Activated CD4-positive, alpha-beta T cell treated with anti-CD3 and anti-CD28 coated beads, Interleukin-2, amount 50 U/mL, for 4 hours (primary cell): ENCODE data around the gene RSRP1.
"Not testable (repeated sequence)": the region's sequence is repeated elsewhere in the genome, so short reads cannot be mapped to it uniquely, and the experiment has no call there.

Experiments used
- DNase-seq, 2 experiments: peaks; one replicate each; pipeline ENCODE4 v3.0.0-alpha.2; 2020

Gene RSRP1

GRCh38 chr1:25256578-25256965 is 9.3 kb upstream of the RSRP1 start:
- DNase-seq = no peak

- no peak for DNase-seq
These were observed 8.7 kb upstream of the RSRP1 start for GRCh38 chr1:25255706-25256577.

- DNase-seq = no peak
These were observed 6.7 kb upstream of the RSRP1 start for GRCh38 chr1:25253911-25254310.

GRCh38 chr1:25247829-25248754 is 838 bp upstream of the RSRP1 start:
- no peak for DNase-seq

GRCh38 chr1:25246600-25247023 is 642 bp downstream of the RSRP1 start:
- peak in 1 of 2 experiments; percentile 19 for DNase-seq

- DNase-seq = no peak
These were observed 1.2 kb downstream of the RSRP1 start for GRCh38 chr1:25245809-25246599.

- DNase-seq = no peak
These were observed 1.9 kb downstream of the RSRP1 start for GRCh38 chr1:25245393-25245792.

GRCh38 chr1:25243907-25244306 is 3.3 kb downstream of the RSRP1 start:
- DNase-seq = no peak

GRCh38 chr1:25239681-25240541 is 7.3 kb downstream of the RSRP1 start:
- DNase-seq = peak; percentile 72 to 75

GRCh38 chr1:25238046-25238445 is 9.2 kb downstream of the RSRP1 start:
- no peak for DNase-seq

GRCh38 chr1:25236261-25236660 is 11.0 kb downstream of the RSRP1 start:
- not testable (repeated sequence) for DNase-seq

GRCh38 chr1:25235411-25235810 is 11.8 kb downstream of the RSRP1 start:
- DNase-seq = not testable (repeated sequence)

- peak; percentile 12 to 14 for DNase-seq
These were observed 14.1 kb downstream of the RSRP1 start for GRCh38 chr1:25232866-25233784.

GRCh38 chr1:25232027-25232865 is 15.0 kb downstream of the RSRP1 start, which contains the start of gene SYF2:
SYF2 (minus strand) TSS chr1:25232502; CDS start chr1:25232467, 35 bp downstream.
- DNase-seq = peak; percentile 77 to 79

- DNase-seq = no peak
These were observed 23.8 kb downstream of the RSRP1 start for GRCh38 chr1:25223471-25223870.

GRCh38 chr1:25222606-25223005 is 24.6 kb downstream of the RSRP1 start:
- DNase-seq = no peak

GRCh38 chr1:25220666-25221065 is 26.6 kb downstream of the RSRP1 start:
- no peak for DNase-seq

GRCh38 chr1:25219661-25220251 is 27.5 kb downstream of the RSRP1 start:
- DNase-seq = no peak

- DNase-seq = no peak
These were observed 29.5 kb downstream of the RSRP1 start for GRCh38 chr1:25217598-25218232.
